GM12874 (cell line): Measurements from ENCODE around the gene NXPH4.

Source experiments
- CTCF ChIP-seq: IDR thresholded peaks from 2 replicates; pipeline ENCODE4 v1.5.1; 2011; ENCODE audit warnings: low read depth, mild to moderate bottlenecking, control low read depth, low read length, moderate library complexity; ENCODE audit not compliant: insufficient read depth

Gene NXPH4

GRCh38 chr12:57216014-57216911, at the start of gene NXPH4:
Gene NXPH4 (plus strand): TSS chr12:57216794. CDS start chr12:57216970, 176 bp downstream.
- peak; percentile 8; the same call in 1 of the 2 replicates for TF ChIP-seq CTCF

- TF ChIP-seq CTCF: no peak
Measured at GRCh38 chr12:57166971-57167371, 49.6 kb upstream of the NXPH4 start.

- no peak for TF ChIP-seq CTCF
Measured at GRCh38 chr12:57168058-57168457, 48.5 kb upstream of the NXPH4 start.

- no peak for TF ChIP-seq CTCF
Measured at GRCh38 chr12:57169046-57169795, 47.4 kb upstream of the NXPH4 start.

- no peak for TF ChIP-seq CTCF
Measured at GRCh38 chr12:57169969-57170368, 46.6 kb upstream of the NXPH4 start.

- no peak for TF ChIP-seq CTCF
Measured at GRCh38 chr12:57170408-57170807, 46.2 kb upstream of the NXPH4 start.

- TF ChIP-seq CTCF: no peak
Measured at GRCh38 chr12:57170927-57171326, 45.7 kb upstream of the NXPH4 start.
